OCI-LY1 (cell line): ENCODE data around the gene STK39.

ENCODE experiments used
- EZH2 ChIP-seq: fragments of 200-600 bp; sonication (generic), shearing (Covaris generic); IDR thresholded peaks from 2 replicates; pipeline ENCODE4 v1.8.0; 2017; ENCODE audit warnings: borderline replicate concordance, mixed run types, mild to moderate bottlenecking, antibody characterized with exemption, low read length, moderate library complexity, mixed read lengths
- TF ChIP-seq, protein P1 (sequence below): fragments of 200-600 bp; sonication (generic), shearing (Covaris generic); IDR thresholded peaks from 2 replicates; pipeline ENCODE4 v1.5.1; 2017; ENCODE audit warnings: mild to moderate bottlenecking, antibody characterized with exemption, low read length, moderate library complexity, mixed read lengths

DNA sequence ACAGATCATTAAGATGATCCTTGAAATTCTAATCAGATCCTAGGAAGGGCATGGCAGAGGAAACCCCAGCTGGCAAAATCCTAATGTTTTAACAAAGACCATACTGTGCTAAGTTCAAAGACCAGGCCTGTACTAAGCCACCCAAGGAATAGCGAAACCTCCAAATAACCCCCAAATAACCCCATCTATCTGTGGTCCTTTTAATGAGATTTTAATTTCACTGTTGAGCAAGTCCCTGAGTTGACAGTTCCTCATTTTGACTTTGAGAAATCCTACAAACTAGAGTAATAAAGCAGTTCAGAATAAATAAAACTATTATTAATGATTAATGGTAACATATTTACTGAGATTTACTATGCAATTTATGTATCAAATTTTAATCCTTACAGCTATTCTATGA, 259.8 kb downstream of the STK39 start:
- TF ChIP-seq, protein P1, sequence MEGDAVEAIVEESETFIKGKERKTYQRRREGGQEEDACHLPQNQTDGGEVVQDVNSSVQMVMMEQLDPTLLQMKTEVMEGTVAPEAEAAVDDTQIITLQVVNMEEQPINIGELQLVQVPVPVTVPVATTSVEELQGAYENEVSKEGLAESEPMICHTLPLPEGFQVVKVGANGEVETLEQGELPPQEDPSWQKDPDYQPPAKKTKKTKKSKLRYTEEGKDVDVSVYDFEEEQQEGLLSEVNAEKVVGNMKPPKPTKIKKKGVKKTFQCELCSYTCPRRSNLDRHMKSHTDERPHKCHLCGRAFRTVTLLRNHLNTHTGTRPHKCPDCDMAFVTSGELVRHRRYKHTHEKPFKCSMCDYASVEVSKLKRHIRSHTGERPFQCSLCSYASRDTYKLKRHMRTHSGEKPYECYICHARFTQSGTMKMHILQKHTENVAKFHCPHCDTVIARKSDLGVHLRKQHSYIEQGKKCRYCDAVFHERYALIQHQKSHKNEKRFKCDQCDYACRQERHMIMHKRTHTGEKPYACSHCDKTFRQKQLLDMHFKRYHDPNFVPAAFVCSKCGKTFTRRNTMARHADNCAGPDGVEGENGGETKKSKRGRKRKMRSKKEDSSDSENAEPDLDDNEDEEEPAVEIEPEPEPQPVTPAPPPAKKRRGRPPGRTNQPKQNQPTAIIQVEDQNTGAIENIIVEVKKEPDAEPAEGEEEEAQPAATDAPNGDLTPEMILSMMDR: no peak
- TF ChIP-seq EZH2: no peak
